Activated naive CD8-positive, alpha-beta T cell treated with anti-CD3 and anti-CD28 coated beads, Interleukin-2, amount 50 U/mL, for 24 hours (primary cell): ENCODE data around the gene SLC6A18.
"Not testable (repeated sequence)": the region's sequence is repeated elsewhere in the genome, so short reads cannot be mapped to it uniquely, and the experiment has no call there.

Source experiments
- ATAC-seq: fragments of 150-1000 bp; cut with Tn5 transposase; one replicate; pipeline ENCODE4 v1.10.0; 2021
- DNase-seq: peaks from one replicate; pipeline ENCODE4 v3.0.0; 2021
- H3K27ac Mint-ChIP-seq: one replicate; pipeline ENCODE4 v1.8.0; 2021; ENCODE audit warnings: mild to moderate bottlenecking, mixed read lengths
- H3K27me3 Mint-ChIP-seq: one replicate; pipeline ENCODE4 v1.8.0; 2021; ENCODE audit warnings: mixed read lengths
- H3K36me3 Mint-ChIP-seq: one replicate; pipeline ENCODE4 v1.8.0; 2021; ENCODE audit warnings: low read depth, mixed read lengths
- H3K4me1 Mint-ChIP-seq: one replicate; pipeline ENCODE4 v1.8.0; 2021; ENCODE audit warnings: mixed read lengths
- H3K4me3 Mint-ChIP-seq: one replicate; pipeline ENCODE4 v1.8.0; 2021; ENCODE audit warnings: mild to moderate bottlenecking, moderate library complexity, mixed read lengths
- H3K9me3 Mint-ChIP-seq: one replicate; pipeline ENCODE4 v1.8.0; 2021; ENCODE audit warnings: mixed read lengths

Gene SLC6A18

DNA sequence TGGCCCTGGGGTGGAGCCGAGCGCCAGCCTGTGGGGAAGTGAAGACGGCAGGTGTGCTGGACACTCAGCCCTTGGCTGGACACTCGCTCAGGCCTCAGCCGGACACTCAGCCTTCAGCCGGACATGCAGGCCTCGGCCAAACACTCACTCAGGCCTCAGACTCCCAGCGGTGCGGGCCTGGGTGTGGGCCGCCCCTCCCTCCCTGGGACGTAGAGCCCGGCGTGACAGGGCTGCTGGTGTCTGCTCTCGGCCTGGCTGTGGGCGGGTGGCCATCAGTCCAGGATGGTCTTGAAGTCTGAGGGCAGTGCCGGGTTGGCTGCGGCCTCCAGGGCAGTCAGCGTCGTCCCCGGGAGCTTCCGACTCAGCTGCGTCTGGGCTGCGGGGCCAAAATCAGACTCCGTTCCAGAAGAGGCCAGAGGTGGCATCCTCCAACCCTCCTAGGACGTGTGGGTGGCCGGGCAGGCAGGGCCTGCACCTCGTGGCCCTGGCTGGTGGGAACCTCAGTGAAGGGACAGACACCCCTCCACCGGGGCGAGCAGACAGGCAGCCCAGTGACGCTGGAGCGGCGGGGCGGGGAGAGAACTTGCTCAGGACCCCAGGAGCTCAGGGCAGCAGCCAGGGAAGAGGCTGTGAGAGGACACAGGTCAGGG, 28.4 kb downstream of the SLC6A18 start:
- peaks cover 1% of the 10 kb centered on the region for H3K36me3 Mint-ChIP-seq
- no peaks in the 10 kb centered on the region for H3K27me3 Mint-ChIP-seq
- ATAC-seq (no peak), DNase-seq (no peak)
- H3K27ac Mint-ChIP-seq: no peak overlapping the region
- peaks cover 13% of the 10 kb centered on the region for H3K4me1 Mint-ChIP-seq
- H3K9me3 Mint-ChIP-seq: no peaks in the 10 kb centered on the region
- no peak overlapping the region for H3K4me3 Mint-ChIP-seq

DNA sequence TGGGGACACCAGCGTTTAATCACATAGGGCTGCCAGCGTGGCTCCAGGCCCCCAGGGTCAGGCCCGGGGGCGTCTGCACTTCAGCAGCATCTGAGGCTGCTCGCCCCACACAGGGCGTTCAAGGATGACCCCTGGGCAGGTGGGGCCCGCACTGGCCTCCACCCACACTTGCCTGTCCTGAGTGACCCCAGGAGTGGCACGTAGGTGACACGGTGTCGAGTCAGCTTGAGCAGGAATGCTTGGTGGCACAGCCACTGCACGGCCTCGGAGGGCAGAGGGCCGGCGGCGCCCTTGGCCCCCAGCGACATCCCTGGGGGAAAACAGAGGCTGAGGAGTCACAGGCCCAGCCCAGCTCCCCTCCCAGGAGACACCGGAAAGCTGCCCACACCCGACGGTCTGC, 29.0 kb downstream of the SLC6A18 start:
- H3K9me3 Mint-ChIP-seq: no peaks in the 10 kb centered on the region
- no peak overlapping the region for H3K4me3 Mint-ChIP-seq
- ATAC-seq (no peak), DNase-seq (no peak)
- H3K4me1 Mint-ChIP-seq: peaks cover 13% of the 10 kb centered on the region
- H3K36me3 Mint-ChIP-seq: peaks cover 1% of the 10 kb centered on the region
- H3K27me3 Mint-ChIP-seq: no peaks in the 10 kb centered on the region
- H3K27ac Mint-ChIP-seq: no peak overlapping the region

DNA sequence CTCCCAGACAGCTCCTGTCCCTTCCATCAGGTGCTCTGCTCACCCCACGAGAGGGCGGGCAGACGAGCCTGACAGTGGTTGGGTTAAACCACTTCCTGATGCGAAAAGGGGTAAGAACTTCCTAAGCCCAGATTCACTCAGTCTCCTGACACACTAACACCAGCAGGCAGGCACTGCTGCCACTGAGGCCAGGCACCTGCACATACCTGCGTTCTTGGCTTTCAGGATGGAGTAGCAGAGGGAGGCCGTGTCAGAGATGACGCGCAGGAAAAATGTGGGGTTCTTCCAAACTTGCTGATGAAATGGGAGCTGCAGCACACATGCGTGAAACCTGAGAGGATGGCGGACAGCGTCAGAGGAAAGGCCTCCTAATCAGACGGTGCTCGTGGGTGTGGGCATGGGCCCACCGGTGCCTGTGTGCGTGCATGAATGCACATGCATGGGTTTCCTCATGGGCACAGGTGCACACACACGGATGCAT, 29.9 kb downstream of the SLC6A18 start:
- Mint-ChIP-seq H3K27me3 (no peaks in the 10 kb centered on the region), H3K36me3 (peaks cover 1% of the 10 kb centered on the region), H3K9me3 (no peaks in the 10 kb centered on the region), H3K4me1 (peaks cover 13% of the 10 kb centered on the region), H3K4me3 (no peak overlapping the region), H3K27ac (no peak overlapping the region)
- peak; percentile 53 for ATAC-seq
- peak; percentile 14 for DNase-seq

- Mint-ChIP-seq H3K27ac (no peak overlapping the region), H3K9me3 (no peaks in the 10 kb centered on the region), H3K27me3 (no peaks in the 10 kb centered on the region), H3K4me1 (peaks cover 13% of the 10 kb centered on the region), H3K36me3 (peaks cover 3% of the 10 kb centered on the region), H3K4me3 (no peak overlapping the region)
- ATAC-seq (no peak), DNase-seq (no peak)
Observed at GRCh38 chr5:1256776-1257175, 31.6 kb downstream of the SLC6A18 start.

DNA sequence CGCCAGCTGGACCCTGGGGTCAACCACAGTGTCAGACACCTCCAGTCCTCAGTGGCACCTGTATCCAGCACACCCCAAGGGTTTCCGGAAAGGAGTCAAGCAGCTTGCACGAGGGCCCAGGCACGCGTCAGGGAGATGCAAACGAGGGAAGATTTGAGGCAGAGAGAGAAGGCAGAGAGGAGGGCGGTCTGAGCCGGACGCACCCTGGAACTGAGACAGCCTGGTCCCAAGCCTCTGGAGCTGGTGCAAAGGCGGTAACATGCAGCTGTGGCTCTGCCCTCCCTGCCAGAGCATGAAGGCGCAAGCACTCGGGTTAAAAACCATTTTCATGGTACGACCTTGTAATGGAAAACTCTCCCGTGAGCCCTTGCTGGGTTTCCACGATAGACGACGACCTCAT, 32.2 kb downstream of the SLC6A18 start:
- Mint-ChIP-seq H3K4me3 (no peak overlapping the region), H3K36me3 (peaks cover 8% of the 10 kb centered on the region), H3K9me3 (no peaks in the 10 kb centered on the region), H3K27me3 (no peaks in the 10 kb centered on the region), H3K27ac (no peak overlapping the region), H3K4me1 (peaks cover 13% of the 10 kb centered on the region)
- ATAC-seq (no peak), DNase-seq (no peak)

GRCh38 chr5:1257841-1258240, 32.7 kb downstream of the SLC6A18 start:
- no peak for ATAC-seq
- Mint-ChIP-seq H3K27ac (no peak overlapping the region), H3K4me3 (no peak overlapping the region), H3K4me1 (peaks cover 13% of the 10 kb centered on the region), H3K9me3 (no peaks in the 10 kb centered on the region), H3K36me3 (peaks cover 11% of the 10 kb centered on the region), H3K27me3 (no peaks in the 10 kb centered on the region)
- DNase-seq: no peak

- no peaks in the 10 kb centered on the region for H3K9me3 Mint-ChIP-seq
- ATAC-seq: no peak
- no peak overlapping the region for H3K27ac Mint-ChIP-seq
- peaks cover 11% of the 10 kb centered on the region for H3K36me3 Mint-ChIP-seq
- H3K4me3 Mint-ChIP-seq: no peak overlapping the region
- no peak for DNase-seq
- no peaks in the 10 kb centered on the region for H3K27me3 Mint-ChIP-seq
- peaks cover 9% of the 10 kb centered on the region for H3K4me1 Mint-ChIP-seq
Observed at GRCh38 chr5:1259806-1260480, 34.8 kb downstream of the SLC6A18 start.

DNA sequence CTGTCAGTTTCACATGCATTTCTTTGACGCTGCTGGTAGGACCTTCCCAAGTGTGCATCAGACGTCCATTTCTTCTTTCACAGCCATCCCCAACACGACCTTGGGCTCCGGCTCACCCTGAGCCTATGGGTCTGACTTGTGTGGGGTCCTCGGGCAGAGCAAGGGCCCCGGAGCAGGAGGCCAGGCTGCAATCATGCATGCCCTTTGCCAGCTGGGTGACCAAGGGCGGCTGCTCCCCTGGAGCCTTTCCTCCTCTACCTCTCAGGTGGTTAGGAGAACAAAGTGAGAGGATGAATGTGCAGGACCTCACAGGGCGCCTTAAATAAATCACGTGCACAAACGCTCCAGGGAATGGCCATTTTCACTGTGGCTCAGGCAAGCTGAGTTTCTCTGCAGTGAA, 36.5 kb downstream of the SLC6A18 start:
- H3K4me1 Mint-ChIP-seq: no peaks in the 10 kb centered on the region
- H3K27ac Mint-ChIP-seq: no peak overlapping the region
- no peak overlapping the region for H3K4me3 Mint-ChIP-seq
- no peaks in the 10 kb centered on the region for H3K9me3 Mint-ChIP-seq
- H3K36me3 Mint-ChIP-seq: peaks cover 15% of the 10 kb centered on the region
- DNase-seq (no peak), ATAC-seq (no peak)
- no peaks in the 10 kb centered on the region for H3K27me3 Mint-ChIP-seq

GRCh38 chr5:1262381-1262780, 37.2 kb downstream of the SLC6A18 start:
- DNase-seq (no peak), ATAC-seq (no peak)
- no peaks in the 10 kb centered on the region for H3K27me3 Mint-ChIP-seq
- no peak overlapping the region for H3K4me3 Mint-ChIP-seq
- peaks cover 20% of the 10 kb centered on the region for H3K36me3 Mint-ChIP-seq
- no peaks in the 10 kb centered on the region for H3K4me1 Mint-ChIP-seq
- no peaks in the 10 kb centered on the region for H3K9me3 Mint-ChIP-seq
- H3K27ac Mint-ChIP-seq: no peak overlapping the region

- Mint-ChIP-seq H3K9me3 (no peaks in the 10 kb centered on the region), H3K36me3 (peaks cover 22% of the 10 kb centered on the region), H3K27ac (no peak overlapping the region), H3K27me3 (no peaks in the 10 kb centered on the region), H3K4me1 (peaks cover 12% of the 10 kb centered on the region), H3K4me3 (no peak overlapping the region)
- ATAC-seq: no peak
- no peak for DNase-seq
Observed at GRCh38 chr5:1264211-1264610, 39.0 kb downstream of the SLC6A18 start.

DNA sequence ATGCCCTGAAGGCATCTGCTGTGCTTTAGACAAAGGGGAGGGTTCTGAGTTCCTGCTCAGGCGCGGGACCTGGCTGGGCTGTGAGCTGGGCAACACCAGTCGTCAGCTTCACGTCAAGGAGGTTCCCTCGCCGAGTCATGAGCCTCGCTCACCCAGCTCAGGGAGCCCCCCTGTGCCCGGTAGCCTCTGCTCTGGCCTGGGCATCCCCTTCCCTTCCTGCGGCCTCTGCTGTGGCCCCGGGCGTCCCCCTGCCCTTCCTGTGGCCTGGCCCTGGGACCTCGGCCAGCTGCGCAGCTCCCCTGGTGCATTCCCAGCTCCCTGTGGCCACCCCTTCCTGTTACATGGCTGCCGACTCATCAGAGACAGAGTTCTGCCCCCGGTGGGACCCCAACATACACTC, 39.8 kb downstream of the SLC6A18 start:
- Mint-ChIP-seq H3K9me3 (no peaks in the 10 kb centered on the region), H3K36me3 (peaks cover 22% of the 10 kb centered on the region), H3K4me1 (peaks cover 15% of the 10 kb centered on the region), H3K27me3 (no peaks in the 10 kb centered on the region), H3K4me3 (no peak overlapping the region), H3K27ac (no peak overlapping the region)
- DNase-seq: no peak
- ATAC-seq: no peak

DNA sequence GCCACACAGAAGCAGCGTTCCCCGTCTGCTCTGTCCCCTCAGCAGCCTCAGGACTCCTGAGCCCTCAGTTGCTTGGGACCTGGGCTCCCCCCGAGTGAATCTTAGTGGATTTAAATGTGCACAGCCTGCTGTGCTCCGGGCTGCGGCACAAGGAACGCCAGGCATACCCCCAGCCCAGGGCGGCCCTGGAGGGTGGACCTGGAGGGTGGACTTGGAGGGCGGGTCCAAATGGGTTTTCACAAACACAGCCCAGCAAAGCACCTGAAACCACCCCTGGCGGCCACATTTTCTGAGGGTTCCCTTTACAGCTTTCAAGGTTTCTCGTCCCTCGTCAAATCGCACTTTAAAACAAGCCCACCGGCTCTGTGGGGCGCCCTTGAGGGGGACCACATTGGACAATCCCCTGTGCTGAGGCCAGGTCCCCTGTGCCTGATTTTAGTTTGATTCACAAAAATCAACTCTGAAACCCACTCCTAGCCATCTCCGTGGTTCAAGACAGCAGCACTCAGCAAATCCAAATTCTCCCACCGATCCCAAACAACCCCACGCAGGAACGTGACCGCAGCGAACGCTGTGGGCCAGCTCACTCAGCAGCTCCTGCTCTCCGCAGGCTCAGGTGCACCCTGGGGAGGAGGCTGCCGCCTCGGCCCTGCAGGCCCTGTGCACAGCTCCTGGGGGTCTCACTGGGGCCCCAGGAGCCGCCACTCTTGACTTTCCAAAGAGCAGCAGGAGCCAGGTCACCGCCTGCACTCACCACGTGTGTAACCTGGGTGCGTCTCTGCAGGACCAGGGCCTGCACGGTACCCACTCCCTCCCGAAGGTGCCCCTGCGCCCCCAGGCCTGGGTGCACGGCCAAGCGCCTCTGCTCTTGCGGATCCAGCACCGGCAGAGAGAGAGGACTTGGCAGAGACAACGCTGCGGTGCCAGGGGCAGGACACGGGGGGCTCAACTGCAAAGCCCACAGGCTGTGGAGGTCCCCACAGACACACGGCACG, 40.6 kb downstream of the SLC6A18 start:
- Mint-ChIP-seq H3K4me1 (peaks cover 15% of the 10 kb centered on the region), H3K9me3 (no peaks in the 10 kb centered on the region), H3K4me3 (no peak overlapping the region), H3K27ac (no peak overlapping the region), H3K36me3 (peaks cover 25% of the 10 kb centered on the region), H3K27me3 (no peaks in the 10 kb centered on the region)
- ATAC-seq (no peak), DNase-seq (no peak)

DNA sequence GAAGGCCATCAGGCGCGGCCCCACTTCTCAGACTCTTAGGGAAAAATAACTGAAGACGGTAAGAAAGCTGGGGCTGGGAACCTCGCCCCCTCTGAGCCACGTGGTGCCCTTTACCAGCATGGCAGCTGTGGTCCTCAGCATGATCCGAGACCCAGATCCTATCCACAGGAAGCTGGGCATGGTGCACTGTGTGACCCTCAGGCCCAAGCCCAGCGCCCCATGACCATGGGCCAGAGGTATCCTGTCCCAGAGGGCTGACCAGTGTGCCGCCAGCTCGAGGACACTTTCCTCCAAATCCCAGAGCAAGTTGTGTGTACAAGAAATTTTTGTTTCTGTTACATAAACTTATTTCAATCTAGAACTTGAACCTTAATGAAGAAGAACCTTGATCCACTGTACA, 41.6 kb downstream of the SLC6A18 start:
- Mint-ChIP-seq H3K36me3 (peaks cover 23% of the 10 kb centered on the region), H3K27me3 (no peaks in the 10 kb centered on the region), H3K4me1 (peaks cover 15% of the 10 kb centered on the region), H3K4me3 (no peak overlapping the region), H3K9me3 (no peaks in the 10 kb centered on the region), H3K27ac (no peak overlapping the region)
- no peak for DNase-seq
- no peak for ATAC-seq

GRCh38 chr5:1267464-1267863, 42.3 kb downstream of the SLC6A18 start:
- peaks cover 18% of the 10 kb centered on the region for H3K36me3 Mint-ChIP-seq
- peaks cover 15% of the 10 kb centered on the region for H3K4me1 Mint-ChIP-seq
- H3K27me3 Mint-ChIP-seq, ATAC-seq, H3K9me3 Mint-ChIP-seq, H3K4me3 Mint-ChIP-seq, H3K27ac Mint-ChIP-seq, DNase-seq: not testable (repeated sequence)
